Measurements from ENCODE around the gene BCL6B. TPM values are rescaled to one million over a fixed set of nuclear protein-coding genes. Genes with fewer than 3 reads are reported as not detected.
A peak's percentile ranks its signal among the peaks of the same experiment; 100 is the strongest.

The BCL6B gene
- total RNA-seq, 2 experiments from 2014 or later, result 1.2 to 2.4 TPM

DNA sequence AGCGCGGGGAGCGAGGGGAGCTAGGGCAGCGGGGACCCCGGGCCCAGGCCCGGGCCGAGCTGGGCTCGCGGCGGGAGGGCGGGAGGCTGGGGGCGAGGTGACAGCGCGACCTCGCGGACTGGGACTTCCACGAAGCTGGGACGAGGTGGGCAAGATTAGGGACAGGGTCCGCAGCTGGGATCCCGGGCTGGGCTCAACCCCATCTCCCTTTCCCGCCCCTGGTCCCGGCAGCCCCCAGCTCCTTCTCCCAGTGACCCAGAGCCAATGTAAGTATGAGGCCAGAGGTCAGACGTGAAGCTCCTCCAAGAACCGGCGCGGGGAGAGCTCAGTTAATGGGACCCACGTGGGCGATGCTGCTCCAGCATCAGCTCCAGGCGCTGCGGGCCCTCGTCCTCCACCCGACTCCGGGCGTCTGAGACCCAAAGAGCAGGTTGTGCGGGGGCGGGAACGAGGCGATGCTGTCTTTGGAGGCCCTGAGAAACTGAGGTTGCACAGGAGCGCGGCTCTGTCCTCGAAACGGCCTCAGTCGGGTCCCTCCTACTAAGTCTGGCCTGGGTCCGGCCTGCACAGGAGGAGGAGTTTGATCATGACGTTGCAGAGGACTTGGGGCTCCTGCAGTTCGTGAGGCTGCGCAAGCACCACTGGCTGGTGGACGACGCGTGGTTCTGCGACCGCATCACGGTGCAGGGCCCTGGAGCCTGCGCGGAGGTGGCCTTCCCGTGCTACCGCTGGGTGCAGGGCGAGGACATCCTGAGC lies 26.4 kb upstream of the BCL6B start:
- no peak for ATAC-seq
- Mint-ChIP-seq H3K27ac (no peak overlapping the region), H3K36me3 (ENCODE audit: low read depth) (peaks cover 18% of the 10 kb centered on the region), H3K4me1 (ENCODE audit: low read depth) (peaks cover 3% of the 10 kb centered on the region), H3K27me3 (no peaks in the 10 kb centered on the region), H3K9me3 (no peaks in the 10 kb centered on the region), H3K4me3 (no peak overlapping the region)
- ChIA-PET CTCF (interaction anchor here (1.1 to 3.2 kb wide), 3 partner anchors 8 to 86 kb away, joined by 3 to 9 read pairs (median 6); no protein-coding TSS in a partner anchor), POLR2A (no interaction called here)
- DNase-seq, result no peak
- TF ChIP-seq, protein P1, sequence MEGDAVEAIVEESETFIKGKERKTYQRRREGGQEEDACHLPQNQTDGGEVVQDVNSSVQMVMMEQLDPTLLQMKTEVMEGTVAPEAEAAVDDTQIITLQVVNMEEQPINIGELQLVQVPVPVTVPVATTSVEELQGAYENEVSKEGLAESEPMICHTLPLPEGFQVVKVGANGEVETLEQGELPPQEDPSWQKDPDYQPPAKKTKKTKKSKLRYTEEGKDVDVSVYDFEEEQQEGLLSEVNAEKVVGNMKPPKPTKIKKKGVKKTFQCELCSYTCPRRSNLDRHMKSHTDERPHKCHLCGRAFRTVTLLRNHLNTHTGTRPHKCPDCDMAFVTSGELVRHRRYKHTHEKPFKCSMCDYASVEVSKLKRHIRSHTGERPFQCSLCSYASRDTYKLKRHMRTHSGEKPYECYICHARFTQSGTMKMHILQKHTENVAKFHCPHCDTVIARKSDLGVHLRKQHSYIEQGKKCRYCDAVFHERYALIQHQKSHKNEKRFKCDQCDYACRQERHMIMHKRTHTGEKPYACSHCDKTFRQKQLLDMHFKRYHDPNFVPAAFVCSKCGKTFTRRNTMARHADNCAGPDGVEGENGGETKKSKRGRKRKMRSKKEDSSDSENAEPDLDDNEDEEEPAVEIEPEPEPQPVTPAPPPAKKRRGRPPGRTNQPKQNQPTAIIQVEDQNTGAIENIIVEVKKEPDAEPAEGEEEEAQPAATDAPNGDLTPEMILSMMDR (IDR thresholded peaks at IDR 0.05), result no peak
- intact Hi-C loops (cut with micrococcal nuclease), result no loop called here

DNA sequence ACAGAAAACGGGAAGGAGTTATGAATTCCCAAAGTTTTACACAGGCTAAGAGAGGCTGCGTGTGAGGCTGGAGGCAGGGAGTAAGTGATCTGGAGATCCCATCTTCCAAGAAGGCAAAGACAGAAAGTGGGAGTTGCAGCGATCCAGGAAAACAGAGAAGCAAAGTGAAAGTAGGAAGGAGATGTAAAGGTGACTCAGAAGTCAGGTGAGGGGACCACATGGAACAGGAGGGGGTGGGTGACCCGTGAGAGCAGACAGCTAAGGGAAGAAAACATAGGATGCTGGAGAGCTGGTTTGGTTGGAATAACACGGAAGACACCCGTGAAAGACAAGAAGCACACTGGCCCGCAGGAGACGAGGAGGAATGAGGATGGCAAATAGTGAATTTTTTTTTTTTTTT lies 25.7 kb upstream of the BCL6B start:
- Mint-ChIP-seq H3K27ac (peak overlapping the region; percentile 18), H3K27me3 (no peaks in the 10 kb centered on the region), H3K4me3 (no peak overlapping the region), H3K4me1 (ENCODE audit: low read depth) (peaks cover 3% of the 10 kb centered on the region), H3K36me3 (ENCODE audit: low read depth) (peaks cover 23% of the 10 kb centered on the region), H3K9me3 (no peaks in the 10 kb centered on the region)
- ChIA-PET POLR2A (no interaction called here), CTCF (interaction anchor here (1.2 kb wide), 1 partner anchor 11 kb away, joined by 3 read pairs; no protein-coding TSS in a partner anchor)
- TF ChIP-seq, protein P1 (IDR thresholded peaks at IDR 0.05), result no peak
- DNase-seq, result no peak
- intact Hi-C loops (cut with micrococcal nuclease), result no loop called here
- no peak for ATAC-seq

DNA sequence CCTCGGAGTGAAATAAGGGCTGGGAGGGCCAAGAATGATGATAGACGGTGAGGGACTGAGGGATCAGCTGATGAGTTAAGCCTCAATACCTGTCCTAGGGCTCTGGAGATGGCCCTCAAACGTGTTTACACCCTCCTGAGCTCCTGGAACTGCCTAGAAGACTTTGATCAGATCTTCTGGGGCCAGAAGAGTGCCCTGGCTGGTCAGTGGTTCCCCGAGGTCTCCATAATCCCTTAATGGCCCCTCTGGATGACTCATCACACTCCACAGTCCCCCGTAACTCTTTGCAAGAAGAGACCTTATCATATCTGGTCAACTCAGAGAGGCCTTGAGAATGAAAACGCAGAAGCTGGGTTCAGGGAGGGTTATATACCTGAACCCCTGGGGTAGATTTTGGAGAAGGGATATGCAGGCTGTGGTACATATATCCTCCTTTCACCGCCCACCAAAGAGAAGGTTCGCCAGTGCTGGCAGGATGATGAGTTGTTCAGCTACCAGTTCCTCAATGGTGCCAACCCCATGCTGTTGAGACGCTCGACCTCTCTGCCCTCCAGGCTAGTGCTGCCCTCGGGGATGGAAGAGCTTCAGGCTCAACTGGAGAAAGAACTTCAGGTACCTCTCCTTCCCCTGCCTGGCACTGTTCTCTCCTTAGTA lies 23.9 kb upstream of the BCL6B start:
- peaks cover 26% of the 10 kb centered on the region for H3K36me3 Mint-ChIP-seq (ENCODE audit: low read depth)
- H3K27me3 Mint-ChIP-seq, result no peaks in the 10 kb centered on the region
- H3K27ac Mint-ChIP-seq, result no peak overlapping the region
- TF ChIP-seq, protein P1 (IDR thresholded peaks at IDR 0.05), result no peak
- ATAC-seq, result no peak
- no peak for DNase-seq
- no peak overlapping the region for H3K4me3 Mint-ChIP-seq
- H3K9me3 Mint-ChIP-seq, result no peaks in the 10 kb centered on the region
- ChIA-PET CTCF (interaction anchor here (1.7 to 14.2 kb wide), 2 partner anchors 72 to 81 kb away, joined by 4 to 284 read pairs; no protein-coding TSS in a partner anchor), POLR2A (interaction anchor here (1.3 kb wide), 1 partner anchor 9 kb away, joined by 3 read pairs; no protein-coding TSS in a partner anchor)
- H3K4me1 Mint-ChIP-seq (ENCODE audit: low read depth), result peaks cover 4% of the 10 kb centered on the region
- intact Hi-C loops (cut with micrococcal nuclease), result no loop called here

DNA sequence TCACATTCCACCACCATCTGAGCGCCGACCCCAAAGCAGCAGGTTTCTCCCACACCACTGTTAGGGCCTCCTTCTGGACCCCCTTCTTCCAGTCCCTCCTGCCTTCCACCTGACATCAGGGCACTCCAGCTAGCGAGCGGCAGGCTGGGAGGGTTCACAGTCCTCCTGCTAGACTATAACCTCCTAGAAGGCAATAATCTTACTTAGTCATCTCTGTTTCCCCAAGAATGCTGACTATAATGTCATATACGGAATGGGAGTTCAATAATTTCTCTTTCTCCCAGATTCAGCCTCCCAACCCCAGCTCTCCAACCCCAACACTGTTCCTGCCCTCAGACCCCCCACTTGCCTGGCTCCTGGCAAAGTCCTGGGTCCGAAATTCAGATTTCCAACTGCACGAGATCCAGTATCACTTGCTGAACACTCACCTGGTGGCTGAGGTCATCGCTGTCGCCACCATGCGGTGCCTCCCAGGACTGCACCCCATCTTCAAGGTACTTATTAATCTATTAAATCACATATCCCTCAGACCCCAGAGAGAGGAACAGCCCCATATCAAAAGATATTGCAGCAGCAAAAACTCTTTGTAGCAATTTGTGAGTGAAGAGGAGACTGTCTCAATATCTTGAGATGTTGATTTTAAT lies 21.4 kb upstream of the BCL6B start:
- intact Hi-C loops (cut with micrococcal nuclease), result no loop called here
- Mint-ChIP-seq H3K4me3 (no peak overlapping the region), H3K27me3 (no peaks in the 10 kb centered on the region), H3K27ac (no peak overlapping the region), H3K4me1 (ENCODE audit: low read depth) (peaks cover 10% of the 10 kb centered on the region), H3K36me3 (ENCODE audit: low read depth) (peaks cover 29% of the 10 kb centered on the region), H3K9me3 (no peaks in the 10 kb centered on the region)
- DNase-seq, result peak; percentile 71
- TF ChIP-seq, protein P1 (IDR thresholded peaks at IDR 0.05), result peak; percentile 60
- CTCF ChIA-PET, result interaction anchor here (0.9 to 14.2 kb wide), 4 partner anchors 19 to 91 kb away, joined by 3 to 284 read pairs (median 72); no protein-coding TSS in a partner anchor
- no peak for ATAC-seq
- POLR2A ChIA-PET, result no interaction called here
